GM18511 (cell line): ENCODE data around the gene PEF1.

Experiments
- ATAC-seq: cut with Tn5 transposase; IDR thresholded peaks from one replicate; pipeline ENCODE4 v1.9.1; 2021; ENCODE audit warnings: mild to moderate bottlenecking, moderate library complexity; ENCODE audit not compliant: unreplicated experiment

Gene PEF1

GRCh38 chr1:31586376-31587327 is 58.0 kb downstream of the PEF1 start:
- no peak for ATAC-seq

GRCh38 chr1:31585736-31586365 is 58.8 kb downstream of the PEF1 start:
- ATAC-seq: no peak

GRCh38 chr1:31584869-31585735 is 59.6 kb downstream of the PEF1 start:
- ATAC-seq: no peak

- no peak for ATAC-seq
Observed at GRCh38 chr1:31583995-31584868, 60.4 kb downstream of the PEF1 start.

- ATAC-seq: no peak
Observed at GRCh38 chr1:31583082-31583994, 61.3 kb downstream of the PEF1 start.

- no peak for ATAC-seq
Observed at GRCh38 chr1:31581821-31582810, 62.6 kb downstream of the PEF1 start.

GRCh38 chr1:31580891-31581603 is 63.6 kb downstream of the PEF1 start:
- no peak for ATAC-seq

GRCh38 chr1:31580513-31580870 is 64.2 kb downstream of the PEF1 start:
- ATAC-seq: no peak
